Upper lobe of left lung (tissue), 6 donors: ENCODE measurements around the gene NBEAL2. TPM values are rescaled to one million over a fixed set of nuclear protein-coding genes. Genes with fewer than 3 reads are reported as not detected.

Experiments
- ATAC-seq, 2 donors: fragments of 200-7000 bp; cut with Tn5 transposase; one replicate each; pipeline ENCODE4 v1.9.1; 2022; ENCODE audit warnings: mild to moderate bottlenecking in 2 of 2, moderate library complexity in 2 of 2; ENCODE audit not compliant: low FRiP score in 2 of 2
- DNase-seq, 2 donors: peaks; one replicate each; pipeline ENCODE4 v3.0.0-alpha.2; 2019 to 2020
- H3K27ac ChIP-seq, 4 donors: fragments of 200-600 bp; sonication (generic); one replicate each; pipeline ENCODE4 v1.5.1; 2016 to 2019
- H3K27me3 ChIP-seq, 4 donors: fragments of 200-600 bp; sonication (generic); one replicate each; pipeline ENCODE4 v1.5.1; 2017 to 2019
- H3K36me3 ChIP-seq, 4 donors: fragments of 200-600 bp; sonication (generic); one replicate each; pipeline ENCODE4 v1.5.1; 2016 to 2019
- H3K4me1 ChIP-seq, 4 donors: fragments of 200-600 bp; sonication (generic); one replicate each; pipeline ENCODE4 v1.5.1; 2018 to 2019
- H3K4me3 ChIP-seq, 4 donors: fragments of 200-600 bp; sonication (generic); one replicate each; pipeline ENCODE4 v1.5.1; 2017 to 2019; ENCODE audit warnings: mild to moderate bottlenecking in 2 of 4, moderate library complexity in 1 of 4
- H3K9me3 ChIP-seq, 4 donors: fragments of 200-600 bp; sonication (generic); one replicate each; pipeline ENCODE4 v1.5.1; 2018 to 2019
- CTCF ChIP-seq, 6 experiments: fragments of 450-650 bp in 4 of 6; fragments of 200-600 bp in 2 of 6; sonication (generic) in 2 of 6; IDR thresholded peaks; one replicate each; pipeline ENCODE4 v1.5.1; 2016 to 2019; ENCODE audit warnings: antibody characterized with exemption in 6 of 6
- EP300 ChIP-seq, 4 donors: sonication (generic); formaldehyde crosslinking; IDR thresholded peaks; one replicate each; pipeline ENCODE4 v1.5.1; 2017; ENCODE audit warnings: antibody characterized with exemption in 4 of 4, control low read depth in 2 of 4
- POLR2A ChIP-seq, 4 donors: fragments of 450-650 bp; IDR thresholded peaks; one replicate each; pipeline ENCODE4 v1.5.1; 2016 to 2017; ENCODE audit warnings: antibody characterized with exemption in 4 of 4, mild to moderate bottlenecking in 2 of 4
- POLR2AphosphoS5 ChIP-seq, 2 donors: sonication (generic); formaldehyde crosslinking; IDR thresholded peaks; one replicate each; pipeline ENCODE4 v1.5.1; 2017; ENCODE audit warnings: antibody characterized with exemption in 2 of 2
- WGBS, 2 donors: methylation state at CpG; one replicate each; pipeline ENCODE4 v1.1.5; 2017 to 2018; 5-methylcytosine and 5-hydroxymethylcytosine counted together
- total RNA-seq, 6 donors: library from RNA; depleted of rRNA in 4 of 6; stranded (reverse); fragments of >200 nt in 4 of 6; gene quantifications; one replicate each; pipeline versions ENCODE4 v1.1.0 to v1.2.1, GENCODE V29; 2016 to 2021
- donor health status: DM: no; HTN: no; CAD: no; lungs with moderate emphysema.
- donor health status: DM: no; HTN: yes; CAD: no; lungs with severe emphysema.

The NBEAL2 gene
- total RNA-seq, 6 donors from 2014 or later, result 94.7 to 436 (median 163) TPM

- WGBS, 2 donors, result 92 to 100% methylated on average over 1 to 29 of the region's 29 CpGs
- DNase-seq (no peak), ATAC-seq (no peak)
- Histone ChIP-seq H3K4me3 (no peak overlapping the region), H3K4me1 (peaks cover 0 to 20% (median 10%) of the 10 kb centered on the region in 4 donors), H3K9me3 (no peaks in the 10 kb centered on the region), H3K36me3 (peaks cover 3 to 97% (median 75%) of the 10 kb centered on the region in 4 donors), H3K27ac (no peak overlapping the region), H3K27me3 (no peaks in the 10 kb centered on the region)
- no peak for TF ChIP-seq POLR2AphosphoS5 (IDR thresholded peaks at IDR 0.05)
- no peak for TF ChIP-seq CTCF (IDR thresholded peaks at IDR 0.05)
- no peak for TF ChIP-seq EP300 (IDR thresholded peaks at IDR 0.05)
- TF ChIP-seq POLR2A (IDR thresholded peaks at IDR 0.05), result no peak
Measured at GRCh38 chr3:46994801-46995731, 15.6 kb downstream of the NBEAL2 start.

GRCh38 chr3:46995901-46996562 lies 16.6 kb downstream of the NBEAL2 start:
- Histone ChIP-seq H3K27me3 (no peaks in the 10 kb centered on the region), H3K4me1 (peaks cover 0 to 10% (median 4%) of the 10 kb centered on the region in 4 donors), H3K27ac (peak overlapping the region in 1 of 4 donors; percentile 7), H3K4me3 (no peak overlapping the region), H3K36me3 (peaks cover 3 to 100% (median 83%) of the 10 kb centered on the region in 4 donors), H3K9me3 (no peaks in the 10 kb centered on the region)
- 93 to 98% methylated on average over 15 to 16 of the region's 22 CpGs for WGBS, 2 donors
- ATAC-seq (no peak), DNase-seq (no peak)
- TF ChIP-seq POLR2AphosphoS5 (IDR thresholded peaks at IDR 0.05) (no peak), CTCF (IDR thresholded peaks at IDR 0.05) (no peak), POLR2A (IDR thresholded peaks at IDR 0.05) (no peak), EP300 (IDR thresholded peaks at IDR 0.05) (no peak)

- WGBS, 2 donors, result 69 to 83% methylated on average over 6 to 11 of the region's 12 CpGs
- Histone ChIP-seq H3K27ac (peak overlapping the region in 1 of 4 donors; percentile 7), H3K9me3 (no peaks in the 10 kb centered on the region), H3K27me3 (no peaks in the 10 kb centered on the region), H3K36me3 (peaks cover 3 to 100% (median 83%) of the 10 kb centered on the region in 4 donors), H3K4me3 (no peak overlapping the region), H3K4me1 (peaks cover 0 to 10% (median 0%) of the 10 kb centered on the region in 4 donors)
- TF ChIP-seq EP300 (IDR thresholded peaks at IDR 0.05) (no peak), CTCF (IDR thresholded peaks at IDR 0.05) (no peak), POLR2AphosphoS5 (IDR thresholded peaks at IDR 0.05) (no peak), POLR2A (IDR thresholded peaks at IDR 0.05) (no peak)
- no peak for ATAC-seq
- no peak for DNase-seq
Measured at GRCh38 chr3:46996689-46997452, 17.4 kb downstream of the NBEAL2 start.

GRCh38 chr3:46997453-46998091 lies 18.1 kb downstream of the NBEAL2 start:
- Histone ChIP-seq H3K4me1 (peaks cover 0 to 10% (median 0%) of the 10 kb centered on the region in 4 donors), H3K36me3 (peaks cover 8 to 100% (median 86%) of the 10 kb centered on the region in 4 donors), H3K4me3 (no peak overlapping the region), H3K27ac (peak overlapping the region in 2 of 4 donors; percentile 8 to 53), H3K27me3 (no peaks in the 10 kb centered on the region), H3K9me3 (no peaks in the 10 kb centered on the region)
- TF ChIP-seq POLR2A (IDR thresholded peaks at IDR 0.05) (no peak), CTCF (IDR thresholded peaks at IDR 0.05) (no peak), POLR2AphosphoS5 (IDR thresholded peaks at IDR 0.05) (no peak), EP300 (IDR thresholded peaks at IDR 0.05) (no peak)
- DNase-seq (no peak), ATAC-seq (no peak)
- 68 to 87% methylated on average over 12 to 13 of the region's 13 CpGs for WGBS, 2 donors
